Tibial nerve (tissue), 3 donors: ENCODE measurements around the gene ERG.

Source experiments
- CTCF ChIP-seq, 5 experiments: fragments of 200-600 bp in 3 of 5; fragments of 450-650 bp in 2 of 5; sonication (generic) in 3 of 5; IDR thresholded peaks; one replicate each; pipeline ENCODE4 v1.5.1; 2016 to 2019; ENCODE audit warnings: antibody characterized with exemption in 5 of 5, mild to moderate bottlenecking in 3 of 5, moderate library complexity in 2 of 5
- POLR2A ChIP-seq, 2 donors: fragments of 450-650 bp; IDR thresholded peaks; one replicate each; pipeline ENCODE4 v1.6.1; 2017; ENCODE audit warnings: antibody characterized with exemption in 2 of 2, mild to moderate bottlenecking in 2 of 2, moderate library complexity in 2 of 2

GRCh38 chr21:38492007-38492406 is 6.3 kb downstream of the ERG start:
- TF ChIP-seq CTCF (IDR thresholded peaks at IDR 0.05) (no peak), POLR2A (IDR thresholded peaks at IDR 0.05) (no peak)
